ENCODE data around the gene PREX1. TPM values are rescaled to one million over a fixed set of nuclear protein-coding genes. Genes with fewer than 3 reads are reported as not detected.

PREX1 gene
- total RNA-seq, 1 donor from 2014 or later: 66.0 TPM

GRCh38 chr20:48722002-48722731, 105.6 kb downstream of the PREX1 start:
- Histone ChIP-seq H3K27me3 (no peaks in the 10 kb centered on the region), H3K4me1 (peaks cover 48% of the 10 kb centered on the region), H3K36me3 (peaks cover 8% of the 10 kb centered on the region), H3K27ac (peak overlapping the region; percentile 82), H3K4me3 (no peak overlapping the region), H3K9me3 (no peaks in the 10 kb centered on the region)
- peak; percentile 58 for ATAC-seq
- DNase-seq: no peak
- intact Hi-C loops (cut with DNase I): no loop called here
- TF ChIP-seq, protein P1, sequence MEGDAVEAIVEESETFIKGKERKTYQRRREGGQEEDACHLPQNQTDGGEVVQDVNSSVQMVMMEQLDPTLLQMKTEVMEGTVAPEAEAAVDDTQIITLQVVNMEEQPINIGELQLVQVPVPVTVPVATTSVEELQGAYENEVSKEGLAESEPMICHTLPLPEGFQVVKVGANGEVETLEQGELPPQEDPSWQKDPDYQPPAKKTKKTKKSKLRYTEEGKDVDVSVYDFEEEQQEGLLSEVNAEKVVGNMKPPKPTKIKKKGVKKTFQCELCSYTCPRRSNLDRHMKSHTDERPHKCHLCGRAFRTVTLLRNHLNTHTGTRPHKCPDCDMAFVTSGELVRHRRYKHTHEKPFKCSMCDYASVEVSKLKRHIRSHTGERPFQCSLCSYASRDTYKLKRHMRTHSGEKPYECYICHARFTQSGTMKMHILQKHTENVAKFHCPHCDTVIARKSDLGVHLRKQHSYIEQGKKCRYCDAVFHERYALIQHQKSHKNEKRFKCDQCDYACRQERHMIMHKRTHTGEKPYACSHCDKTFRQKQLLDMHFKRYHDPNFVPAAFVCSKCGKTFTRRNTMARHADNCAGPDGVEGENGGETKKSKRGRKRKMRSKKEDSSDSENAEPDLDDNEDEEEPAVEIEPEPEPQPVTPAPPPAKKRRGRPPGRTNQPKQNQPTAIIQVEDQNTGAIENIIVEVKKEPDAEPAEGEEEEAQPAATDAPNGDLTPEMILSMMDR (IDR thresholded peaks at IDR 0.05): no peak

- TF ChIP-seq, protein P1 (IDR thresholded peaks at IDR 0.05): no peak
- H3K4me1 ChIP-seq: peaks cover 55% of the 10 kb centered on the region
- intact Hi-C loops (cut with DNase I): no loop called here
- peak overlapping the region; percentile 82 for H3K27ac ChIP-seq
- peaks cover 8% of the 10 kb centered on the region for H3K36me3 ChIP-seq
- no peak for ATAC-seq
- H3K9me3 ChIP-seq: no peaks in the 10 kb centered on the region
- H3K4me3 ChIP-seq: no peak overlapping the region
- DNase-seq: no peak
- no peaks in the 10 kb centered on the region for H3K27me3 ChIP-seq
Measured at GRCh38 chr20:48721324-48722001, 106.3 kb downstream of the PREX1 start.

DNA sequence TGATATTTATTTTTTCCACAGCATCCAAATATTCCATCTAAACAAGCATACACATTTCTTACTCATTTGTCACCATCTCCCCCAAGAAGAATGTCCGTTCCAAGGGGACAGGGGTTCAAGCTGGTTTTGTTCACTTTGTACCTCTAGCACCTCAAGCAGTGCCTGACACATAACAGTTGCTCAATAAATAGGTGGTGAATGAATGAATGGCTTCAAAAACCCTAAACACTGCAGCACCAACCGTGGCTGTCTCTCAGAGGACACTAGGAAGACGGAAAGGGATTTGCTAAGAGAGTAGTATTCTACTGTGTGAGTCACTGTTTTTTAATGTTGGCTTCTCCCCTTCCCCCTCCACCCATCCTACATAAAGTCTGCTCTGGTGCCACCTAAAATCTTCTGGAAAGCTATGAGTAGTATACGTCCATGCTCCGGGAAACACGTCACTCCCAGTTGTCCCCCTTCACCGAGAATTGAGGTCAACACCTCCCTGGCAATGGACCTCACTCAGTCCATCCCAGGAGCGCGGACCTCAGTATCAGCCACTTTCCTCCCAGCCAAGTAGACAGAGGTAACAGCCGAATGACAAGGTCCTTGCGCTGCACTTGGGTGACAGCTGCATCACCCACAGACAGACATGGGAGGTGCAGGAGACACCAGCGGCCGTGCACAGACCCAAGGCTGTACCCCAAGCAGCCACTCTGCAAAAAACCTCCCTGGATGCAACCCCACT, 107.4 kb downstream of the PREX1 start:
- Histone ChIP-seq H3K27me3 (no peaks in the 10 kb centered on the region), H3K9me3 (no peaks in the 10 kb centered on the region), H3K27ac (no peak overlapping the region), H3K36me3 (peaks cover under 1% of the 10 kb centered on the region), H3K4me1 (peaks cover 56% of the 10 kb centered on the region), H3K4me3 (no peak overlapping the region)
- DNase-seq: no peak
- no peak for ATAC-seq
- TF ChIP-seq, protein P1 (IDR thresholded peaks at IDR 0.05): no peak
- intact Hi-C loops (cut with DNase I): no loop called here

DNA sequence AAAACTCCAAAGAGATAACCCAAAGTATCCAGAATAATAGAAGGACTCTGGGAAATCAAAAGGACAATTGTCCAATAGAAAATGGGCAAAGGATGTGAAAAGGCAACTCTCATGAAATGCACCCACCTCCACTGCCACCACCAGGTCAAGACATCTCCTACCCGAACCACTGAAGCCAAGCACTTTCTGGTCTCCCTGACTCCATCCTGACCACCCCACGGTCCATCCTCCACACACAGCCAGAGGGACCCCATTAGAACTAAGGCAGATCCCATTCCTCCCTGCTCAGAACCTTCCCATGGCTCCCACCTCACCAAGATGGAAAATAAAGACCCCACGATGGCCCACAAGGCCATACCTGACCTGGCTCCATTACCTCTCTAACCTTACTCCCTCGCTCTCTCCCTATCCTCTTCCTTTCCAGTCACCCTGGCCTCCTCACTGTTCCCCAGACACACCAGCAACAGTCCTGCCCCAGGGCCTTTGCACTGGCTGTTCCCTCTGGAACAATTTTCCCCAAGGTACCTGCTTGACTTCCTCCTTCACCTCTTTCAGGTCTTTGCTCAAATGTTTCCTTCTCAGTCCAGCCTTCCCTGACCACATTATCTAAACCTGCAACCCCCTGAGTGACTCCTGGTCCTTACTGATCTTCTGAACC, 108.1 kb downstream of the PREX1 start:
- intact Hi-C loops (cut with DNase I): no loop called here
- no peaks in the 10 kb centered on the region for H3K9me3 ChIP-seq
- no peaks in the 10 kb centered on the region for H3K36me3 ChIP-seq
- no peaks in the 10 kb centered on the region for H3K27me3 ChIP-seq
- H3K4me3 ChIP-seq: no peak overlapping the region
- TF ChIP-seq, protein P1 (IDR thresholded peaks at IDR 0.05): no peak
- no peak for DNase-seq
- ATAC-seq: no peak
- peaks cover 56% of the 10 kb centered on the region for H3K4me1 ChIP-seq
- H3K27ac ChIP-seq: no peak overlapping the region

DNA sequence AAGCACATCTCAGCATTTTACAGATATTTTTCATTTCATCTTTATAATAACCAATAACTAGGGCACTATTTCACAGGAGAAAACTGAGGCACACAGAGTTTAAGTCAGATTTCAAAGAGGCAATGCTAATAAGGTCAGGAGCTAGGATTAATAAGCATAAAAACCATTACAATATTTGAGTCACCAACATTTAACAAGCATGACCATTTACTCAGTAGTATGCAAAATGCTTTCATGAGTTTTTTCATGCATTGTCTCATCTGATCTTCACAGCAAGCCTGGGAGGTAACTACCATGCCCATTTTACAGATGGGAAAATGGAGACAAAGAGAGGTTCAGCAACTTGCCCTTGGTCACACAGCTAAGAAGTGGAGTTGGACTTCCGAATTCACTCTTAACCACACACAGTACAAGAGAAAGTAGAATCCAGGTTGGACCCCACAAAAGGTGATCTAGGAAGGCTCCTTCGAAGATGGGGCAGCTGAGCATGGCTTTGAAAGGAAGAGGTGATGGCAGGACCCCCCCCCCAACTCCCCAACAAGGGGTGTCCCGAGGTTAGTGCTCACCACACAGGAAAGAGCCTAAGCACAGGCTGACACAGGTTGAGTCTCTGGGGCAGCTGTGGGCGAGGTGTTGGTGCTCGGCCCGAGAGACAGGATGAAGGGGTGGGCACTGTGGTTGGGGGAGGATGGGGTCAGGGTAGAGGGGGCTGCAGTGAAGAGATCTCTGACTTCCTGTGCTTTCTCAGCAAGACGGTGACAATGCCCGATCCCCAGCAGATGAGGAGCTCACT, 108.8 kb downstream of the PREX1 start:
- Histone ChIP-seq H3K27ac (no peak overlapping the region), H3K4me3 (no peak overlapping the region), H3K36me3 (no peaks in the 10 kb centered on the region), H3K27me3 (no peaks in the 10 kb centered on the region), H3K9me3 (no peaks in the 10 kb centered on the region), H3K4me1 (peaks cover 50% of the 10 kb centered on the region)
- intact Hi-C loops (cut with DNase I): no loop called here
- ATAC-seq (peak; percentile 5), DNase-seq (no peak)
- TF ChIP-seq, protein P1 (IDR thresholded peaks at IDR 0.05): no peak

Measured in upper lobe of right lung (tissue), 1 donor.